DND-41 (cell line): Measurements from ENCODE around the gene NUDT19.
A peak's percentile ranks its signal among the peaks of the same experiment; 100 is the strongest.

Experiments
- ATAC-seq: fragments of 200-7000 bp; cut with Tn5 transposase; 3 replicates; pipeline ENCODE4 v1.9.1; 2021; ENCODE audit warnings: low read depth; ENCODE audit not compliant: insufficient read depth
- DNase-seq: peaks from one replicate; pipeline ENCODE4 v3.0.0-alpha.2; 2020
- H2AFZ ChIP-seq: 2 replicates; pipeline ENCODE4 v1.6.0; 2012; ENCODE audit warnings: low read depth, low read length
- H3K27ac ChIP-seq: 2 replicates; pipeline ENCODE4 v1.5.1; 2012; ENCODE audit warnings: low read length, inconsistent platforms
- H3K27me3 ChIP-seq: fragments of 200-600 bp; sonication (generic); 2 replicates; pipeline ENCODE4 v1.6.0; 2012; ENCODE audit warnings: low read length, mild to moderate bottlenecking, inconsistent platforms; ENCODE audit not compliant: insufficient read depth, poor library complexity
- H3K36me3 ChIP-seq: 2 replicates; pipeline ENCODE4 v1.5.1; 2012; ENCODE audit warnings: low read length, inconsistent platforms; ENCODE audit not compliant: insufficient read depth
- H3K4me1 ChIP-seq: 2 replicates; pipeline ENCODE4 v1.5.1; 2012; ENCODE audit warnings: mild to moderate bottlenecking, low read length; ENCODE audit not compliant: insufficient read depth
- H3K4me2 ChIP-seq: 2 replicates; pipeline ENCODE4 v1.6.0; 2012; ENCODE audit warnings: mild to moderate bottlenecking, moderate library complexity, low read length, inconsistent platforms; ENCODE audit not compliant: insufficient read depth
- H3K4me3 ChIP-seq, 2 experiments: fragments of 200-600 bp in 1 of 2; shearing (Covaris generic) in 1 of 2; 2 replicates each; pipeline ENCODE4 v1.5.1; 2012 to 2016; ENCODE audit warnings: inconsistent platforms in 2 of 2, low read length in 2 of 2, mild to moderate bottlenecking in 2 of 2, low read depth in 1 of 2, moderate library complexity in 1 of 2
- H3K79me2 ChIP-seq: 2 replicates; pipeline ENCODE4 v1.6.0; 2012; ENCODE audit warnings: low read length, inconsistent platforms; ENCODE audit not compliant: insufficient read depth
- H3K9ac ChIP-seq: 2 replicates; pipeline ENCODE4 v1.6.0; 2012; ENCODE audit warnings: low read depth, mild to moderate bottlenecking, inconsistent platforms, low read length, moderate library complexity
- H3K9me3 ChIP-seq: 2 replicates; pipeline ENCODE4 v1.5.1; 2012; ENCODE audit warnings: low read length, moderate library complexity, mild to moderate bottlenecking, inconsistent platforms; ENCODE audit not compliant: insufficient read depth, severe bottlenecking
- H4K20me1 ChIP-seq: 2 replicates; pipeline ENCODE4 v1.6.0; 2012; ENCODE audit warnings: low read length; ENCODE audit not compliant: insufficient read depth
- EZH2 ChIP-seq: IDR thresholded peaks from 3 replicates; pipeline ENCODE4 v1.6.1; 2012; ENCODE audit warnings: borderline replicate concordance, low read depth, mild to moderate bottlenecking, moderate library complexity, low read length, inconsistent platforms; ENCODE audit not compliant: severe bottlenecking
- TF ChIP-seq, protein P1 (sequence below): IDR thresholded peaks from 2 replicates; pipeline ENCODE4 v1.5.1; 2012; ENCODE audit warnings: borderline replicate concordance, low read length, moderate library complexity, mild to moderate bottlenecking; ENCODE audit not compliant: poor library complexity, severe bottlenecking; ENCODE audit errors: extremely low read depth

The NUDT19 gene

DNA sequence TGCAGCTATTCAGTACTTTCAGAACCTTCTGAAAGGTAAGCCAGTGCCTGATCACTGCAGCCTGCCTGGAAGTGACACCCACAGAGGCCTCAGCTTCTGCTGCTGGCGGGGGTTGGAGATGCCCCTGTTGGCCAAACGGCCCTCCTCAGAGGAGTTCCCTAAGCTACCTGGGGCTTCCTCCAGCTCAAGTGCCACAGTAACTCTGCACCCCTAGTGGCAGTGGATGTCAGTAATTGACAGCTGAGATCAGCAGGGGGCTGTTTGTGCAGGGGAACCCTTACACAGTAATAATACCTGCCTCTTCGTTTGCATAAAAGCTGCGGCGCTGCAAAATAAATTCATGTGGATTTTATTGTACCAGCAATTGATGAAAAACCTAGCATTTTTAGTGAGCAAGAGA is 56.9 kb downstream of the NUDT19 start:
- H3K9ac ChIP-seq, result no peak overlapping the region
- no peaks in the 10 kb centered on the region for H3K79me2 ChIP-seq
- peaks cover 8% of the 10 kb centered on the region for H3K9me3 ChIP-seq
- TF ChIP-seq, protein P1, sequence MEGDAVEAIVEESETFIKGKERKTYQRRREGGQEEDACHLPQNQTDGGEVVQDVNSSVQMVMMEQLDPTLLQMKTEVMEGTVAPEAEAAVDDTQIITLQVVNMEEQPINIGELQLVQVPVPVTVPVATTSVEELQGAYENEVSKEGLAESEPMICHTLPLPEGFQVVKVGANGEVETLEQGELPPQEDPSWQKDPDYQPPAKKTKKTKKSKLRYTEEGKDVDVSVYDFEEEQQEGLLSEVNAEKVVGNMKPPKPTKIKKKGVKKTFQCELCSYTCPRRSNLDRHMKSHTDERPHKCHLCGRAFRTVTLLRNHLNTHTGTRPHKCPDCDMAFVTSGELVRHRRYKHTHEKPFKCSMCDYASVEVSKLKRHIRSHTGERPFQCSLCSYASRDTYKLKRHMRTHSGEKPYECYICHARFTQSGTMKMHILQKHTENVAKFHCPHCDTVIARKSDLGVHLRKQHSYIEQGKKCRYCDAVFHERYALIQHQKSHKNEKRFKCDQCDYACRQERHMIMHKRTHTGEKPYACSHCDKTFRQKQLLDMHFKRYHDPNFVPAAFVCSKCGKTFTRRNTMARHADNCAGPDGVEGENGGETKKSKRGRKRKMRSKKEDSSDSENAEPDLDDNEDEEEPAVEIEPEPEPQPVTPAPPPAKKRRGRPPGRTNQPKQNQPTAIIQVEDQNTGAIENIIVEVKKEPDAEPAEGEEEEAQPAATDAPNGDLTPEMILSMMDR, result peak; percentile 28
- no peak for TF ChIP-seq EZH2
- no peak overlapping the region for H3K27ac ChIP-seq
- no peak overlapping the region for H2AFZ ChIP-seq
- ATAC-seq, result no peak
- H4K20me1 ChIP-seq, result no peaks in the 10 kb centered on the region; the same call in 1 of the 2 replicates
- peaks cover 6% of the 10 kb centered on the region for H3K27me3 ChIP-seq
- no peak overlapping the region for H3K4me3 ChIP-seq
- no peaks in the 10 kb centered on the region for H3K4me1 ChIP-seq
- no peaks in the 10 kb centered on the region for H3K36me3 ChIP-seq
- no peak overlapping the region for H3K4me2 ChIP-seq
- no peak for DNase-seq

DNA sequence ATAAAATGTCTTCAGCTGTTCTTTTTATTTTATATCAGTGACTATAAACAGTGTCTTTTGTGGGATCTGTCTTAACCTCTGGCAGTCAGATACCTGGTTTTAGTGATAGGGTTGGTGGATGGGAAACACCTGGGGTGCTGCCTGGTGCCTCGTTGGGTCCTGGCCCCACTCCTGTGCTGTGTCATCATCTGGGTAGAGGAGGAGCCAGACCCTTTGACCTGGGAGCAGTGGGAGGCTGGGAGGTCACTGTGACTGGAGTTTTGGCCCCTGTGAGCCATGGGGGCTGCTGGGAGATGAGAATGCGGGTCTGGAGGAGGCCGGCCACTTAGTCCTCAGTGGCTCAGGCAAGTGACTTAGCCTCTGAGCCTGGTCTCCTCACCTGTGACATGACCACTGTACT is 57.3 kb downstream of the NUDT19 start:
- Histone ChIP-seq H3K27ac (no peak overlapping the region), H3K9ac (no peak overlapping the region), H3K36me3 (no peaks in the 10 kb centered on the region), H3K4me3 (no peak overlapping the region), H3K4me2 (no peak overlapping the region), H3K27me3 (peaks cover 6% of the 10 kb centered on the region), H3K9me3 (peaks cover 8% of the 10 kb centered on the region), H3K4me1 (no peaks in the 10 kb centered on the region), H4K20me1 (no peaks in the 10 kb centered on the region; the same call in 1 of the 2 replicates), H2AFZ (no peak overlapping the region), H3K79me2 (no peaks in the 10 kb centered on the region)
- TF ChIP-seq, protein P1, result no peak
- no peak for TF ChIP-seq EZH2
- DNase-seq (no peak), ATAC-seq (no peak)

DNA sequence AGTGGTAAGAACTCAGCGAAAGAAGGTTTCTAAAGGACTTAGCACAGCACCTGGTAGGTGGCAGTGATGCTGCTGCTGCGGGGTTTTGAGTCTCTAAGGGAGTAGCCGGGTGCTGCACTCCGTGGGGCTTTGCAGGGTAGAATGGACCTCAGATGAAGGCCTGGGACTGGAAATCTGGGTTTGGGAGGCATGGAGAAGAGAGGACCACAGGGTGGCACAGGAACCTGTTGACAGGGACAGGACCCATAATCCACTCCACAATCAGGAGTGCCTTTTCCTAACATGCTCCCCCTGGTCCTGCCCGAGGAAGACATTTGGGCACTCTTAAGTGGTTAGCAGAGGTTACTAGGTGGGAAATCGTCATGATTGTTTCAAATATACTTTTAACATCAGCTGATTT is 57.7 kb downstream of the NUDT19 start:
- H3K27ac ChIP-seq, result no peak overlapping the region
- H3K9me3 ChIP-seq, result peaks cover 8% of the 10 kb centered on the region
- H3K4me1 ChIP-seq, result no peaks in the 10 kb centered on the region
- no peak overlapping the region for H3K4me3 ChIP-seq
- DNase-seq, result no peak
- H3K9ac ChIP-seq, result no peak overlapping the region
- no peak for ATAC-seq
- no peaks in the 10 kb centered on the region; the same call in 1 of the 2 replicates for H4K20me1 ChIP-seq
- peaks cover 6% of the 10 kb centered on the region for H3K27me3 ChIP-seq
- H3K36me3 ChIP-seq, result no peaks in the 10 kb centered on the region
- H2AFZ ChIP-seq, result no peak overlapping the region
- H3K79me2 ChIP-seq, result no peaks in the 10 kb centered on the region
- TF ChIP-seq, protein P1, result no peak
- no peak for TF ChIP-seq EZH2
- no peak overlapping the region for H3K4me2 ChIP-seq
